Neural cell (in vitro differentiated cells): ENCODE results near the gene SNAPC2. TPM values are rescaled to one million over a fixed set of nuclear protein-coding genes. Genes with fewer than 3 reads are reported as not detected.

Experiments used
- H2AFZ ChIP-seq: fragments of 200-600, 300-800 bp; sonication (generic), shearing (Covaris generic); 2 replicates; pipeline ENCODE4 v1.6.0; 2014; ENCODE audit warnings: low read depth, mild to moderate bottlenecking, antibody characterized with exemption, low read length, moderate library complexity
- H3F3A ChIP-seq: fragments of 200-600 bp; shearing (Covaris generic); 2 replicates; pipeline ENCODE4 v1.6.1; 2016; ENCODE audit warnings: mild to moderate bottlenecking, moderate library complexity, mixed read lengths, antibody characterized with exemption, low read length; ENCODE audit not compliant: insufficient read depth, poor library complexity, severe bottlenecking
- H3K27ac ChIP-seq: fragments of 200-600, 300-800 bp; sonication (generic), shearing (Covaris generic); 2 replicates; pipeline ENCODE4 v1.5.1; 2014; ENCODE audit warnings: mild to moderate bottlenecking, low read length, moderate library complexity
- H3K27me3 ChIP-seq: fragments of 300-800, 200-600 bp; sonication (generic), shearing (Covaris generic); 2 replicates; pipeline ENCODE4 v1.6.0; 2014; ENCODE audit warnings: mild to moderate bottlenecking, low read depth, low read length, moderate library complexity; ENCODE audit not compliant: insufficient read depth
- H3K36me3 ChIP-seq: fragments of 300-800, 200-600 bp; sonication (generic), shearing (Covaris generic); 2 replicates; pipeline ENCODE4 v1.5.1; 2014; ENCODE audit warnings: mild to moderate bottlenecking, antibody characterized with exemption, low read length, moderate library complexity; ENCODE audit not compliant: insufficient read depth
- H3K4me2 ChIP-seq: fragments of 300-800, 200-600 bp; sonication (generic), shearing (Covaris generic); 2 replicates; pipeline ENCODE4 v1.6.0; 2014; ENCODE audit warnings: mild to moderate bottlenecking, low read length
- H3K4me3 ChIP-seq: fragments of 300-800, 200-600 bp; sonication (generic), shearing (Covaris generic); 2 replicates; pipeline ENCODE4 v1.5.1; 2014; ENCODE audit warnings: mild to moderate bottlenecking, low read length, moderate library complexity
- H3K79me2 ChIP-seq: fragments of 200-600 bp; shearing (Covaris generic); replicated peaks from 2 replicates; pipeline ENCODE4 v1.6.0; 2014; ENCODE audit warnings: mild to moderate bottlenecking, low read length, moderate library complexity; ENCODE audit not compliant: insufficient read depth
- H3K9ac ChIP-seq: fragments of 300-800, 200-600 bp; sonication (generic), shearing (Covaris generic); 2 replicates; pipeline ENCODE4 v1.6.1; 2016; ENCODE audit warnings: mild to moderate bottlenecking, low read length, mixed read lengths
- H3K9me2 ChIP-seq: fragments of 200-600 bp; shearing (Covaris generic); 2 replicates; pipeline ENCODE4 v1.6.1; 2016; ENCODE audit warnings: mild to moderate bottlenecking, low read length, mixed read lengths; ENCODE audit not compliant: insufficient read depth
- H3K9me3 ChIP-seq: fragments of 200-600, 300-800 bp; sonication (generic), shearing (Covaris generic); 2 replicates; pipeline ENCODE4 v1.6.1; 2016; ENCODE audit warnings: mild to moderate bottlenecking, mixed run types, low read length, moderate library complexity, mixed read lengths
- H4K20me1 ChIP-seq: fragments of 200-600 bp; shearing (Covaris generic); 2 replicates; pipeline ENCODE4 v1.6.1; 2016; ENCODE audit warnings: mild to moderate bottlenecking, mixed run types; ENCODE audit not compliant: insufficient read depth
- EP300 ChIP-seq: fragments of 450-650 bp; conservative IDR thresholded peaks from 2 replicates; pipeline ENCODE4 v1.6.1; 2014; ENCODE audit warnings: antibody characterized with exemption, mild to moderate bottlenecking, moderate library complexity; ENCODE audit not compliant: poor library complexity, severe bottlenecking
- EZH2 ChIP-seq: fragments of 200-600, 300-800 bp; shearing (Covaris generic), sonication (generic); IDR thresholded peaks from 2 replicates; pipeline ENCODE4 v1.6.1; 2014; ENCODE audit warnings: antibody characterized with exemption, low read length, borderline replicate concordance, mild to moderate bottlenecking; ENCODE audit not compliant: insufficient read depth, poor library complexity, severe bottlenecking
- MXI1 ChIP-seq: fragments of 450-650 bp; conservative IDR thresholded peaks from 2 replicates; pipeline ENCODE4 v1.6.1; 2014; ENCODE audit warnings: antibody characterized with exemption, mild to moderate bottlenecking; ENCODE audit not compliant: poor library complexity, severe bottlenecking
- POLR2AphosphoS5 ChIP-seq: IDR thresholded peaks from 2 replicates; pipeline ENCODE4 v1.6.1; 2012
- RAD21 ChIP-seq: fragments of 450-650 bp; conservative IDR thresholded peaks from 2 replicates; pipeline ENCODE4 v1.6.1; 2014; ENCODE audit warnings: antibody characterized with exemption, mild to moderate bottlenecking, moderate library complexity
- SMC3 ChIP-seq: fragments of 450-650 bp; conservative IDR thresholded peaks from 2 replicates; pipeline ENCODE4 v1.6.1; 2014; ENCODE audit warnings: antibody characterized with exemption, mild to moderate bottlenecking, moderate library complexity; ENCODE audit not compliant: poor library complexity
- TAF1 ChIP-seq: IDR thresholded peaks from 2 replicates; pipeline ENCODE4 v1.6.1; 2012; ENCODE audit warnings: low read depth
- polyA plus RNA-seq: library from polyadenylated mRNA; depleted of rRNA; stranded (reverse); fragments of >200 nt; gene quantifications from 2 replicates; pipeline ENCODE4 v1.2.3, GENCODE V29; 2014
- TF ChIP-seq, protein P1 (sequence below): IDR thresholded peaks from 2 replicates; pipeline ENCODE4 v1.6.1; 2012; ENCODE audit warnings: borderline replicate concordance

Gene SNAPC2
- polyA plus RNA-seq, 1 donor from 2014 or later, result 12.8 TPM

DNA sequence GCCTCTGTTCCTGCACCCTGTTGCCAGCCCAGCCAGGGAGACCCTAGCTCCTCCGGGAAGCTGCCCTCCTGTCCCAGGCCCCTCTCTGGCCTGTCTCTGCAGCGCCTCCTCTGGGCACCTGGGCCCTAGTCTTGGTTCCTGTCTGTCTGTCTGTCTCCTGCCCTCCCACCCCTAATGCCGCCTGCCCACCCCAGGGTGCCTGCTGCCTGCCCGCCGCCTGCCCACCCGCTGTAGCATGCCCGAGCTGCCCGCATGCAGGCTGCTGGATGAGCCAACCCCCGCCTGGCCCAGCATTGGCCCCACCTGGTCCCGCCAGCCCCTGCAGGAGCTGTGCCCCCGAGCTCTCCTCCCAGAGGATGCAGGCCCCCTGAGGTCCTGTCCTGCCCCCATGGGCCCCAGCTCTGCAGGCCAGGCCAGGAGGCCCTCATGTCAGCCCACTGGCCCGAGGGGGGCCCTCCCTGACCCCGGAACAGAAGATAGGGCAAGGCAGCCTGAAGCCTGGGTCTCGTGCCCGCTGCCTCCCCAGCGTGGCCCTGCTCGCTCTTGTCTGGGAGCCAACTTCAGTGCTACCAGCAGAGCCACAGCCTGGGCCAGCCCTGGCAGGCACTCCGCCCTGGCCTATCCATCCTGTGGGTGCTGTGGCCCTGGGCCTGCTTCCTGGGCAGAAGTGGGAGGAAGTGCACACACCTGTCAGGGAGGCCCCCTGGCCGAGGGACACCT is 11.2 kb upstream of the SNAPC2 start:
- Histone ChIP-seq H3K27me3 (no peaks in the 10 kb centered on the region), H4K20me1 (no peaks in the 10 kb centered on the region), H3F3A (no peaks in the 10 kb centered on the region), H3K9me2 (no peaks in the 10 kb centered on the region), H3K27ac (no peak overlapping the region), H3K79me2 (peaks cover 22% of the 10 kb centered on the region), H3K9me3 (no peaks in the 10 kb centered on the region), H3K9ac (no peak overlapping the region), H3K4me2 (no peak overlapping the region), H2AFZ (no peak overlapping the region), H3K36me3 (no peaks in the 10 kb centered on the region), H3K4me3 (no peak overlapping the region)
- TF ChIP-seq RAD21 (no peak), EZH2 (no peak), EP300 (no peak), TAF1 (no peak), POLR2AphosphoS5 (no peak), SMC3 (no peak), MXI1 (no peak)
- TF ChIP-seq, protein P1, sequence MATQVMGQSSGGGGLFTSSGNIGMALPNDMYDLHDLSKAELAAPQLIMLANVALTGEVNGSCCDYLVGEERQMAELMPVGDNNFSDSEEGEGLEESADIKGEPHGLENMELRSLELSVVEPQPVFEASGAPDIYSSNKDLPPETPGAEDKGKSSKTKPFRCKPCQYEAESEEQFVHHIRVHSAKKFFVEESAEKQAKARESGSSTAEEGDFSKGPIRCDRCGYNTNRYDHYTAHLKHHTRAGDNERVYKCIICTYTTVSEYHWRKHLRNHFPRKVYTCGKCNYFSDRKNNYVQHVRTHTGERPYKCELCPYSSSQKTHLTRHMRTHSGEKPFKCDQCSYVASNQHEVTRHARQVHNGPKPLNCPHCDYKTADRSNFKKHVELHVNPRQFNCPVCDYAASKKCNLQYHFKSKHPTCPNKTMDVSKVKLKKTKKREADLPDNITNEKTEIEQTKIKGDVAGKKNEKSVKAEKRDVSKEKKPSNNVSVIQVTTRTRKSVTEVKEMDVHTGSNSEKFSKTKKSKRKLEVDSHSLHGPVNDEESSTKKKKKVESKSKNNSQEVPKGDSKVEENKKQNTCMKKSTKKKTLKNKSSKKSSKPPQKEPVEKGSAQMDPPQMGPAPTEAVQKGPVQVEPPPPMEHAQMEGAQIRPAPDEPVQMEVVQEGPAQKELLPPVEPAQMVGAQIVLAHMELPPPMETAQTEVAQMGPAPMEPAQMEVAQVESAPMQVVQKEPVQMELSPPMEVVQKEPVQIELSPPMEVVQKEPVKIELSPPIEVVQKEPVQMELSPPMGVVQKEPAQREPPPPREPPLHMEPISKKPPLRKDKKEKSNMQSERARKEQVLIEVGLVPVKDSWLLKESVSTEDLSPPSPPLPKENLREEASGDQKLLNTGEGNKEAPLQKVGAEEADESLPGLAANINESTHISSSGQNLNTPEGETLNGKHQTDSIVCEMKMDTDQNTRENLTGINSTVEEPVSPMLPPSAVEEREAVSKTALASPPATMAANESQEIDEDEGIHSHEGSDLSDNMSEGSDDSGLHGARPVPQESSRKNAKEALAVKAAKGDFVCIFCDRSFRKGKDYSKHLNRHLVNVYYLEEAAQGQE, result no peak

DNA sequence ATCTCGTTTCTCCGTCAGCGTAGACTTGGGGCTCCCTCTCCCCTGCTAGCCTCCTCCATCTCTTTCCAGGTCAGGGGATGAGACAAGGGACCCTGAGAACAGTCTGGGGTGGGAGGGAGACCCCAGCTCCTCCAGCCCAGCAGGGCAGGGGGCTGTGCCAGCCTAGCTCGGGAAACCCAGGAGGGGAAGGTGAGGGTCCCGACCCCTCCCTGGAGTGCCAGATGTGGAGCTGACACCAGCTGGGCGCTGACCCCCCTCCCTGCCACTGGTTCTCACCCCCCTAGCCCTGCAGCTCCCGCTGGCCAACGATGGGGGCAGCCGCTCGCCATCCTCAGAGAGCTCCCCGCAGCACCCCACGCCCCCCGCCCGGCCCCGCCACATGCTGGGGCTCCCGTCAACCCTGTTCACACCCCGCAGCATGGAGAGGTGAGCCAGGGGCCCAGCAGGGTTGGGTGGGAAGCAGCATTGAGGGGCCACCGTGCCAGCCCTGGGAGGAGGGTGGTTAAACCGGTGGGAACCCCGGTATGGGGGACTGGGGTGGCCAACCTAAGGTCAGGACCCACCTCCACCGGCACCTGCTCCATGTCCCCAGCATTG is 10.6 kb upstream of the SNAPC2 start:
- Histone ChIP-seq H4K20me1 (no peaks in the 10 kb centered on the region), H3F3A (no peaks in the 10 kb centered on the region), H2AFZ (no peak overlapping the region), H3K4me2 (no peak overlapping the region), H3K4me3 (no peak overlapping the region), H3K27ac (no peak overlapping the region), H3K9ac (no peak overlapping the region), H3K9me2 (no peaks in the 10 kb centered on the region), H3K79me2 (peaks cover 17% of the 10 kb centered on the region), H3K9me3 (no peaks in the 10 kb centered on the region), H3K36me3 (no peaks in the 10 kb centered on the region), H3K27me3 (peaks cover 6% of the 10 kb centered on the region)
- no peak for TF ChIP-seq POLR2AphosphoS5
- TF ChIP-seq, protein P1, result no peak
- no peak for TF ChIP-seq EZH2
- no peak for TF ChIP-seq MXI1
- TF ChIP-seq TAF1, result no peak
